ENCODE data around the gene KSR1. TPM values are rescaled to one million over a fixed set of nuclear protein-coding genes. Genes with fewer than 3 reads are reported as not detected.

Gene KSR1
- polyA plus RNA-seq, 1 donor from 2014 or later, result 9.2 TPM

DNA sequence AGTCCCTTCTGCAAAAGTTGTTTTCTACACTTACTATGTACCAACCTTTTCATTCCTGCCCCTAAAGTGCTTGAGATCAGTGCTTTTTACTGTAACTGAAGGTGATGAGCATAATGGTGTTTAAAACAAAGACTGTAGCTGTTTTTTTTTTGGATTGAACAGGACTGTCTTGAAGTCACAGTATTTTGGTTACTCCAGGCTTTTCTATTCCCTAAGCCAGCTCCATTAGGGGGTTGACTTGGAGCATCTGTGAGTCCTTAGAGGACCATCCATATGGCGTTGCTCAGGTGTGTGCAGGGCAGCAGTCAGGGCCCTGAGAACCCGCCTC, 145.7 kb downstream of the KSR1 start:
- Histone ChIP-seq H3K27me3 (ENCODE audit: insufficient read depth, low read depth, low read length) (no peaks in the 10 kb centered on the region), H3K27ac (ENCODE audit: low read length) (no peak overlapping the region), H3K9me3 (ENCODE audit: low read length) (no peaks in the 10 kb centered on the region), H3K4me3 (ENCODE audit: low read length) (no peak overlapping the region), H3K9me2 (ENCODE audit: insufficient read depth, low read length) (no peaks in the 10 kb centered on the region), H4K20me1 (ENCODE audit: insufficient read depth) (no peaks in the 10 kb centered on the region), H3K9ac (ENCODE audit: low read length) (no peak overlapping the region), H3K4me2 (ENCODE audit: low read length) (no peak overlapping the region), H2AFZ (ENCODE audit: low read depth, low read length) (no peak overlapping the region), H3K79me2 (replicated peaks; ENCODE audit: insufficient read depth, low read length) (no peaks in the 10 kb centered on the region), H3K36me3 (ENCODE audit: insufficient read depth, low read length) (no peaks in the 10 kb centered on the region), H3F3A (ENCODE audit: insufficient read depth, low read length, poor library complexity, severe bottlenecking) (no peaks in the 10 kb centered on the region)
- TF ChIP-seq MXI1 (conservative IDR thresholded peaks at IDR 0.05; ENCODE audit: poor library complexity, severe bottlenecking) (no peak), EZH2 (IDR thresholded peaks at IDR 0.05; ENCODE audit: borderline replicate concordance, insufficient read depth, low read length, poor library complexity, severe bottlenecking) (no peak), RAD21 (conservative IDR thresholded peaks at IDR 0.05) (no peak), EP300 (conservative IDR thresholded peaks at IDR 0.05; ENCODE audit: poor library complexity, severe bottlenecking) (no peak), POLR2AphosphoS5 (IDR thresholded peaks at IDR 0.05) (no peak), TAF1 (IDR thresholded peaks at IDR 0.05; ENCODE audit: low read depth) (no peak), SMC3 (conservative IDR thresholded peaks at IDR 0.05; ENCODE audit: poor library complexity) (no peak)
- TF ChIP-seq, protein P1, sequence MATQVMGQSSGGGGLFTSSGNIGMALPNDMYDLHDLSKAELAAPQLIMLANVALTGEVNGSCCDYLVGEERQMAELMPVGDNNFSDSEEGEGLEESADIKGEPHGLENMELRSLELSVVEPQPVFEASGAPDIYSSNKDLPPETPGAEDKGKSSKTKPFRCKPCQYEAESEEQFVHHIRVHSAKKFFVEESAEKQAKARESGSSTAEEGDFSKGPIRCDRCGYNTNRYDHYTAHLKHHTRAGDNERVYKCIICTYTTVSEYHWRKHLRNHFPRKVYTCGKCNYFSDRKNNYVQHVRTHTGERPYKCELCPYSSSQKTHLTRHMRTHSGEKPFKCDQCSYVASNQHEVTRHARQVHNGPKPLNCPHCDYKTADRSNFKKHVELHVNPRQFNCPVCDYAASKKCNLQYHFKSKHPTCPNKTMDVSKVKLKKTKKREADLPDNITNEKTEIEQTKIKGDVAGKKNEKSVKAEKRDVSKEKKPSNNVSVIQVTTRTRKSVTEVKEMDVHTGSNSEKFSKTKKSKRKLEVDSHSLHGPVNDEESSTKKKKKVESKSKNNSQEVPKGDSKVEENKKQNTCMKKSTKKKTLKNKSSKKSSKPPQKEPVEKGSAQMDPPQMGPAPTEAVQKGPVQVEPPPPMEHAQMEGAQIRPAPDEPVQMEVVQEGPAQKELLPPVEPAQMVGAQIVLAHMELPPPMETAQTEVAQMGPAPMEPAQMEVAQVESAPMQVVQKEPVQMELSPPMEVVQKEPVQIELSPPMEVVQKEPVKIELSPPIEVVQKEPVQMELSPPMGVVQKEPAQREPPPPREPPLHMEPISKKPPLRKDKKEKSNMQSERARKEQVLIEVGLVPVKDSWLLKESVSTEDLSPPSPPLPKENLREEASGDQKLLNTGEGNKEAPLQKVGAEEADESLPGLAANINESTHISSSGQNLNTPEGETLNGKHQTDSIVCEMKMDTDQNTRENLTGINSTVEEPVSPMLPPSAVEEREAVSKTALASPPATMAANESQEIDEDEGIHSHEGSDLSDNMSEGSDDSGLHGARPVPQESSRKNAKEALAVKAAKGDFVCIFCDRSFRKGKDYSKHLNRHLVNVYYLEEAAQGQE (IDR thresholded peaks at IDR 0.05; ENCODE audit: borderline replicate concordance), result no peak
- TF ChIP-seq, protein P2, sequence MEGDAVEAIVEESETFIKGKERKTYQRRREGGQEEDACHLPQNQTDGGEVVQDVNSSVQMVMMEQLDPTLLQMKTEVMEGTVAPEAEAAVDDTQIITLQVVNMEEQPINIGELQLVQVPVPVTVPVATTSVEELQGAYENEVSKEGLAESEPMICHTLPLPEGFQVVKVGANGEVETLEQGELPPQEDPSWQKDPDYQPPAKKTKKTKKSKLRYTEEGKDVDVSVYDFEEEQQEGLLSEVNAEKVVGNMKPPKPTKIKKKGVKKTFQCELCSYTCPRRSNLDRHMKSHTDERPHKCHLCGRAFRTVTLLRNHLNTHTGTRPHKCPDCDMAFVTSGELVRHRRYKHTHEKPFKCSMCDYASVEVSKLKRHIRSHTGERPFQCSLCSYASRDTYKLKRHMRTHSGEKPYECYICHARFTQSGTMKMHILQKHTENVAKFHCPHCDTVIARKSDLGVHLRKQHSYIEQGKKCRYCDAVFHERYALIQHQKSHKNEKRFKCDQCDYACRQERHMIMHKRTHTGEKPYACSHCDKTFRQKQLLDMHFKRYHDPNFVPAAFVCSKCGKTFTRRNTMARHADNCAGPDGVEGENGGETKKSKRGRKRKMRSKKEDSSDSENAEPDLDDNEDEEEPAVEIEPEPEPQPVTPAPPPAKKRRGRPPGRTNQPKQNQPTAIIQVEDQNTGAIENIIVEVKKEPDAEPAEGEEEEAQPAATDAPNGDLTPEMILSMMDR (IDR thresholded peaks at IDR 0.05; ENCODE audit: poor library complexity, severe bottlenecking), result no peak

DNA sequence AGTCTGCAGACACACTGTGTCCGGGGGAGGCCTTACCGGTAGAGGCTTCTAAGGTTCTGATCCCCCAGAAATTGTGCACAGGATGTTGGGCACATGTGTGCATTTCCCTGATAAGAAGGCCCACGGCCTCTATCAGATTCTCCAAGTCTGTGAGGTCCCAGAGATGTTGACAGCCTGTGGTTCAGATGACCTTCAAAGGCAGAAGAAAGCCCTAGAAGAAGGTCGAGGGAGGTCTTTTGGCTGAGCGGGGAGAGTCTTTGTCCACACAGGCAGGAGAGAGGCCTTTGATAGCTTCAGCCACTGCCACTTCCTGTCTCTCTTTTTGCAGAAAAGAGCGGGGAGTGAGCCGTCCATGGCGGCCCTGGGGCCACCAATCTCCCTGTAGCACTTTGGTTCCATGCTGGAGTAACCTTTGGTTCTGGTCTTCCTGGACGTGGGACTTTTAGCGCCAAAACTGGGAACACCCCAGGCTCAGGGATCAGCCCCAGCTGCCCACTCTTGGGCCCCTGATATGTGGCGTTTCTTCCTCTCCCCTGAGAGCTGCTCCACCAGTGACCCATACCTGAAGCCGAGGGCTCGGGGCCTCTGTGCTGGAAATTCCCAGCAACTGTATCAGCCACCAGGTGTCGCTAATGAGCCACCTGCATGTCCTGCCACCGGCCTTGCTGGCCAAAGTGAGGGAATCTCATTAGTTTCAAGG, 146.6 kb downstream of the KSR1 start:
- peak; percentile 69 for TF ChIP-seq RAD21 (conservative IDR thresholded peaks at IDR 0.05)
- no peak for TF ChIP-seq TAF1 (IDR thresholded peaks at IDR 0.05; ENCODE audit: low read depth)
- TF ChIP-seq EZH2 (IDR thresholded peaks at IDR 0.05; ENCODE audit: borderline replicate concordance, insufficient read depth, low read length, poor library complexity, severe bottlenecking), result no peak
- no peak for TF ChIP-seq POLR2AphosphoS5 (IDR thresholded peaks at IDR 0.05)
- no peak for TF ChIP-seq EP300 (conservative IDR thresholded peaks at IDR 0.05; ENCODE audit: poor library complexity, severe bottlenecking)
- TF ChIP-seq MXI1 (conservative IDR thresholded peaks at IDR 0.05; ENCODE audit: poor library complexity, severe bottlenecking), result no peak
- TF ChIP-seq, protein P2 (IDR thresholded peaks at IDR 0.05; ENCODE audit: poor library complexity, severe bottlenecking), result peak; percentile 85
- TF ChIP-seq, protein P1 (IDR thresholded peaks at IDR 0.05; ENCODE audit: borderline replicate concordance), result no peak
- TF ChIP-seq SMC3 (conservative IDR thresholded peaks at IDR 0.05; ENCODE audit: poor library complexity), result peak; percentile 83
- Histone ChIP-seq H3K9me2 (ENCODE audit: insufficient read depth, low read length) (no peaks in the 10 kb centered on the region), H3K36me3 (ENCODE audit: insufficient read depth, low read length) (no peaks in the 10 kb centered on the region), H3K9me3 (ENCODE audit: low read length) (no peaks in the 10 kb centered on the region), H3K27ac (ENCODE audit: low read length) (no peak overlapping the region), H2AFZ (ENCODE audit: low read depth, low read length) (no peak overlapping the region), H3K27me3 (ENCODE audit: insufficient read depth, low read depth, low read length) (no peaks in the 10 kb centered on the region), H3F3A (ENCODE audit: insufficient read depth, low read length, poor library complexity, severe bottlenecking) (no peaks in the 10 kb centered on the region), H3K79me2 (replicated peaks; ENCODE audit: insufficient read depth, low read length) (no peaks in the 10 kb centered on the region), H3K4me3 (ENCODE audit: low read length) (no peak overlapping the region), H3K9ac (ENCODE audit: low read length) (no peak overlapping the region), H4K20me1 (ENCODE audit: insufficient read depth) (no peaks in the 10 kb centered on the region), H3K4me2 (ENCODE audit: low read length) (no peak overlapping the region)
